Activated naive CD4-positive, alpha-beta T cell treated with anti-CD3 and anti-CD28 coated beads, Interleukin-2, amount 50 U/mL, for 24 hours (primary cell): ENCODE data around the gene JAKMIP1.

ENCODE experiments used
- H3K27ac Mint-ChIP-seq: one replicate; pipeline ENCODE4 v1.8.0; 2021; ENCODE audit warnings: mild to moderate bottlenecking, mixed read lengths
- H3K27me3 Mint-ChIP-seq: one replicate; pipeline ENCODE4 v1.8.0; 2021; ENCODE audit warnings: mixed read lengths
- H3K36me3 Mint-ChIP-seq: one replicate; pipeline ENCODE4 v1.8.0; 2021; ENCODE audit warnings: mixed read lengths
- H3K4me1 Mint-ChIP-seq: one replicate; pipeline ENCODE4 v1.8.0; 2021; ENCODE audit warnings: mixed read lengths
- H3K4me3 Mint-ChIP-seq: one replicate; pipeline ENCODE4 v1.8.0; 2021; ENCODE audit warnings: mild to moderate bottlenecking, mixed read lengths
- H3K9me3 Mint-ChIP-seq: one replicate; pipeline ENCODE4 v1.8.0; 2021; ENCODE audit warnings: mixed read lengths

JAKMIP1 gene

DNA sequence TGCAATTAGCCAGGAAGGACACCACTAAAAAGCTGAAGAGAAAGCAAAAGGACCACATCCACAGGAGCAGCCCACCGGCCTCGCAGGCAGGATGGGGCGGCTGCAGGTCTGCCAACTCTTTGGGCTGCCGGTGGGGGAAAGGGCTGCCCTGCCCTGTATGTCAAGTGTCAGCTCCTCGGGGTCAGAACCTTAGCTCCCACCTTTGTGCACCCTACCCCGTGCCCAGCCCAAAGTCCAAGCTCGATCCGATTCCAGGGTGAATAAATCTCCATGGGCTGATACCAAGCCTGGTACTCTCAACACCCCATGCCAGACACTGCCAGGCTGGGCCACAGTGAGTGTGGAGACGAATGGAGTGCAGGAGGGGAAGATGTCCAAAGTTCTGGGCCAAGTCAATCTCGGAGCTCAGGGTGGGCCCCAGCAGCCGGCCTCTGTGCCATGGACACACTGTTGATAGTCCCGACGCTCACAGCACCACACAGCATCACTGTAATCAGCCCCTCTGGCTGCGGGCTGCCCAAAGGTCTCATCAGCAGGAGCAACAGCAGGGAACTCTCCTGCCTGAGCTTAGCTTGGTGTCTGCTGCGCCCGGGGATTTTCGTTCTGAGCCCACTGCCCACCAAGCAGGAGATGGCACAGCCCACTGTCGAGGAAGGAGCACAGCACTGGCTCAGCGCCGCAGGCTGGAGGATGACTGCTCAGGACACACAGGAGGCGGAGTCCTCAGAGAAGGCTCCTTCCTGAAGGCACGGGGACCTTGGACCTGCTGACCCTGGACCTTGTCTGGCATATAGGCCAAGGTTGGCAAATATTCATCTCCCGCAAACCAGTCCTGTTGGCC, 84.4 kb downstream of the JAKMIP1 start:
- Mint-ChIP-seq H3K27me3 (peaks cover 4% of the 10 kb centered on the region), H3K9me3 (no peaks in the 10 kb centered on the region), H3K36me3 (no peaks in the 10 kb centered on the region), H3K4me3 (no peak overlapping the region), H3K4me1 (no peaks in the 10 kb centered on the region), H3K27ac (no peak overlapping the region)

DNA sequence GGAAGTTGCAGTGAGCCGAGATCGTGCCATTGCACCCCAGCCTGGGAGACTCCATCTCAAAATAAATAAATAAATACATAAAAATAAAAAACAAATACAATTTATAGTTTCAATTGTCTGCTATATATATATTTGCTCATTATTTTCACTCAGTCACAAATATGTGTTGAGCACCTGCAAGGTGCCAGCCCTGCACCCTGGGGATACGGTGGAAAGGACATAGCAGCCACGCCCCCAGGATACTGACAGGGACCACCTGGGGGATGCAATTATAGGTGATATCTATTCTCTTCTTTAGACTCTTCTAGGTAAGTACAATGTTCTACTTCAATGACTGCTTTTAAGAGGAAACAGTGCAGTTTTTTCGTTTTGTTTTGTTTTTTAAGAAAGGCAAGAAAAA, 85.0 kb downstream of the JAKMIP1 start:
- H3K27ac Mint-ChIP-seq, result no peak overlapping the region
- H3K4me1 Mint-ChIP-seq, result no peaks in the 10 kb centered on the region
- no peaks in the 10 kb centered on the region for H3K36me3 Mint-ChIP-seq
- no peak overlapping the region for H3K4me3 Mint-ChIP-seq
- H3K9me3 Mint-ChIP-seq, result no peaks in the 10 kb centered on the region
- H3K27me3 Mint-ChIP-seq, result peaks cover 4% of the 10 kb centered on the region

DNA sequence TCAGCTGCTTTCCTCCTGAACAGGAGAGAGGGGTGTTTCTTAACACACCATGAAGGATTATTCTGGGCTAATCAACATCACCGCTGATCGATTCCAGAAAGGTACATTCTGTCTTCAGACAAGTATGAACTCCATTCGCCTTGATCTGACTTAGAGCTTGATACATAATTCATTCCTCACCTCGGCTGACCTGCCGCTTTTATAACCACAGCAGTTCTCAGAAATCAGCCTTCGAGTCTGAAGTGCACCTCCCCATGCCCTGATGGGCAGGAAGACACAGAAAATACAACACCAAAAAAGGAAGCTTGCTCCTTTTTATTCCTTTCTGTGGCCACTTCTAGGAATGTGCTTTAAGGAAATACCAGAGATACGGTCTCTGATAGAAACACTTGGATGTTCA, 85.7 kb downstream of the JAKMIP1 start:
- no peaks in the 10 kb centered on the region for H3K36me3 Mint-ChIP-seq
- H3K4me3 Mint-ChIP-seq, result no peak overlapping the region

DNA sequence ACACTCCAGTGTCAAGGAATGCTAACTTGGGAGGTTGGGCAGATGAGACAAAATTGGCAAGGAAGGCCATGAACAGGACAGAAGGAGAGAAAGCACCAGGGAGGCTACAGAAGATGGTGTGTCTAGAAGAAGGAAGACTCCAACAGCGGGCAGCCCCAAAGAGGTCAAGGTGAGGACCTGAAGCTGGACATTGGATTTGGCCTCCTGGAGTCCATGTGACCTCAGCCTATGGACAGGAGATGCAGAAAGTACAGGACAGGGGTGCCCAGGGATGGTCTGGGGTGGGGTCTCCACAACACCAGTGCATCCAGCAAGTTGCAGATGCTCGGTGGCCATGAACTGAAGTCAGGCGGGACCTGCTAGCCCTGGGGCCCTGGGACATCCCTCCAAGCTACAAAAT, 86.2 kb downstream of the JAKMIP1 start:
- H3K4me3 Mint-ChIP-seq, result no peak overlapping the region
- H3K4me1 Mint-ChIP-seq, result no peaks in the 10 kb centered on the region
- no peaks in the 10 kb centered on the region for H3K9me3 Mint-ChIP-seq
- H3K36me3 Mint-ChIP-seq, result no peaks in the 10 kb centered on the region
- H3K27ac Mint-ChIP-seq, result no peak overlapping the region
- peaks cover 4% of the 10 kb centered on the region for H3K27me3 Mint-ChIP-seq

More for the DNA sequence above, 85.7 kb downstream of the JAKMIP1 start:
- no peak overlapping the region for H3K27ac Mint-ChIP-seq
- H3K9me3 Mint-ChIP-seq, result no peaks in the 10 kb centered on the region
- H3K27me3 Mint-ChIP-seq, result peaks cover 4% of the 10 kb centered on the region
- H3K4me1 Mint-ChIP-seq, result no peaks in the 10 kb centered on the region

DNA sequence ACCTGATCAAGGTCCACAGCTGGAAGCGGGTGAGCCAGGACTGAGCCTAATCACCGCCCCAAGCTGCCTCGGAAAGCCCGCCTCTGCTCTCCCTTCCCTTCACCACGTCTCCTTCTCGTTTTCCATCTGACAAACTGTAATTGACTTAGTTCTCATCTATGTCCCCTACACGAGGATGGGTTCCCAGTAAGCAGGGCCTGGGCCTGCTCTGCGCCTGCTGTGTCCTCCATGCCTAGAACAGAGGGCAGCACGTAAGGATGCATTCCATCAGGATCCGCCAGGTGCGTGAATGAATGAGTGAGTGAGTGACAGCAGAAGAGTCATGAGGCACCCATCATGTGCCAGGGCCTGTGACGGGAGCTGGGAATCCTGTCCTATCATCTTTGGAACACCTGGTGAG, 86.7 kb downstream of the JAKMIP1 start:
- Mint-ChIP-seq H3K27ac (no peak overlapping the region), H3K27me3 (peaks cover 6% of the 10 kb centered on the region), H3K9me3 (no peaks in the 10 kb centered on the region)

DNA sequence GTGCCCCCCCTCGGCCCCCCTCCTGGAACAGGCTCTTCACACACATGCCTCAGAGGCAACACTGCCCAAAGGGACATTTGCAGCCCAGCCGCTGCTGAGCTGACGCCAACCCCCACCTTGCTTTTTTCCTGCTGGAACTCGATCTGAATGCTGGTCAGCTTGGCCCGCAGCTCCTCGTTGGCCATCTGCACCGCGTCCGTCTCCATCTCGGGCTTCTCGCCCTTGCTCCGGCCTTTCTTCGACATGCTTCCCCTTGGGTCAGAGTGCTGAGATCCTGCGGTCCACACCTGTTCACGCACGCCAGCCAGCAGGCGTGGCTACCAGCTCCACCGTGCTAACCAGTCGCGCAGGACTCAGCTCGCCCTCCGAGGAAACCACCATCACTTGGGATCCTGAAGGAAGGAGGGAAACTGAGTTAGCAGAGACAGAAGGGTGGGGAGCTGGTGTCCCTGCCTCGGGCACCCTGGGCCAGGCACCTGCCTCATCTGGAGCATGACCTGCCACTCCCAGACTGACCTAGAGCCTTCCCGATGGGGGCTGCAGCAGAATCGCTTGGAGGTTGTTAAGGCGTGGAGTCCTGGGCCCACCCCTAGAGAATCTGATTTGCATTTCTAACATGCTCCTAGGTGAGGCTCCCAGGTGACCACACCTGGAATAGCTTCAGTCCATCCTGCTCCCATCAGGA, 87.6 kb downstream of the JAKMIP1 start:
- Mint-ChIP-seq H3K27me3 (peaks cover 6% of the 10 kb centered on the region), H3K4me1 (no peaks in the 10 kb centered on the region), H3K4me3 (no peak overlapping the region)

More for the DNA sequence above, 86.7 kb downstream of the JAKMIP1 start:
- no peak overlapping the region for H3K4me3 Mint-ChIP-seq
- no peaks in the 10 kb centered on the region for H3K36me3 Mint-ChIP-seq
- no peaks in the 10 kb centered on the region for H3K4me1 Mint-ChIP-seq

DNA sequence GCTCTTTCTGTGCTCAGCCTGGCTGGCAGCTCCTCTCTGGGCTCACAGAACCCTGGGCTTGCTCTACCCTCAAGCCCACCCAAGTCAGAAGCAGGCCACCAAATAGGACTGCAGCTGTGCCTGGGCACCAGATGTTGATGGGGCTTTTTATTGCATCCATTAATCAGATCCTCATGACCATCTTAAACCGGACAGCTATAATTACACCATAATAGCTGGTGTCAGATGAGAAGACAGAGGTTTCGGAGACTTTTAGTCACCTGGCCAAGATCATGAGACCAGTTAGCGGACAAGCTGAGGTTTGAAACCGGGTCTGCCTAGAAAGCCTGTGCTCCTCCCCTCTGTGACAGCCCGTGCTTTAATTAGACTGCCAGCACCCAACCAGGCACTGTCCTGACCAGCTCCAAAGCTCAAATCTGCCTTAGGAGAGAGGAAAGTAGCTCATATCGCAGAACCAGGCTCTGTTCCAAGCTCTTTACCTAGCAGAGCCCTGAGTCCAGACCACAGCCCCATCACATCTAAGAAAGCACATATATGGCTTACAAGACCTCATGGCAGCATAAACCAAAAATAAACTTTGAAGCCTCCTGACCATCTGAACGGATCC, 88.9 kb downstream of the JAKMIP1 start:
- Mint-ChIP-seq H3K4me1 (no peaks in the 10 kb centered on the region), H3K4me3 (no peak overlapping the region), H3K36me3 (no peaks in the 10 kb centered on the region), H3K27me3 (peaks cover 9% of the 10 kb centered on the region), H3K9me3 (no peaks in the 10 kb centered on the region), H3K27ac (no peak overlapping the region)

More for the DNA sequence above, 87.6 kb downstream of the JAKMIP1 start:
- H3K36me3 Mint-ChIP-seq, result no peaks in the 10 kb centered on the region
- H3K27ac Mint-ChIP-seq, result no peak overlapping the region
- no peaks in the 10 kb centered on the region for H3K9me3 Mint-ChIP-seq

DNA sequence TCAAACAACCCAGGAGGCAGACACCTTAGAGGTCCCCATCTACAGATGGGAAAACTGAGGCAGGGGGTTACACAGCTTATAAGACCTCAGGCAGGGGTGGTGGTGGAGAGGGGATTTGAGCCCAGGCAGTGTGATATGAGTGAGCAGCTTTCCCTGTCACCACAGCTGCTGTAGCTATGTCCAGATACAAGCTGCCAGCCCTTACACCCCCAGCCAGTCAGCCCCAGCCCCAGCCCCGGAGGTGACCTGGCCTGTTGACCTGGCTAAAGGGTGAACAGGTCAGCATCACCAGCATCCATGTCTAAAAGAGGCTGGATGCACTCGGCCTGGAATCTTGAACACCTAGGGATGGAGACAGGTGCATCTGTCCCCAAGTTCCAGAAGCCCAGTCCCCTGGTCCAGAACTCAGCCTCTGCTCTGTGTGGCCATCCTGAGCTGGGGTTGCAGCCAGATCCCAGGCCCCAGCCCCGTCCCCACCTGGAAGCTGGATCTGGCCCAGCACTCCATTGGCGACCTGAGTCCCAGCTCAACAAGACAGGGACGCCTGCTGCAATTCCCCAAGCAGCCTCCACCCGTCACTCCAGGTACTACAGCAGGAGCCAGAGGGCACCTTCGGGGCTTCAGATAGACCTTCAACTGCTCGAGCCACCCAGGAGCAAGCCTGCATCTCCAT, 89.5 kb downstream of the JAKMIP1 start:
- Mint-ChIP-seq H3K4me3 (no peak overlapping the region), H3K9me3 (no peaks in the 10 kb centered on the region), H3K36me3 (no peaks in the 10 kb centered on the region), H3K27me3 (peaks cover 11% of the 10 kb centered on the region), H3K4me1 (no peaks in the 10 kb centered on the region), H3K27ac (no peak overlapping the region)

DNA sequence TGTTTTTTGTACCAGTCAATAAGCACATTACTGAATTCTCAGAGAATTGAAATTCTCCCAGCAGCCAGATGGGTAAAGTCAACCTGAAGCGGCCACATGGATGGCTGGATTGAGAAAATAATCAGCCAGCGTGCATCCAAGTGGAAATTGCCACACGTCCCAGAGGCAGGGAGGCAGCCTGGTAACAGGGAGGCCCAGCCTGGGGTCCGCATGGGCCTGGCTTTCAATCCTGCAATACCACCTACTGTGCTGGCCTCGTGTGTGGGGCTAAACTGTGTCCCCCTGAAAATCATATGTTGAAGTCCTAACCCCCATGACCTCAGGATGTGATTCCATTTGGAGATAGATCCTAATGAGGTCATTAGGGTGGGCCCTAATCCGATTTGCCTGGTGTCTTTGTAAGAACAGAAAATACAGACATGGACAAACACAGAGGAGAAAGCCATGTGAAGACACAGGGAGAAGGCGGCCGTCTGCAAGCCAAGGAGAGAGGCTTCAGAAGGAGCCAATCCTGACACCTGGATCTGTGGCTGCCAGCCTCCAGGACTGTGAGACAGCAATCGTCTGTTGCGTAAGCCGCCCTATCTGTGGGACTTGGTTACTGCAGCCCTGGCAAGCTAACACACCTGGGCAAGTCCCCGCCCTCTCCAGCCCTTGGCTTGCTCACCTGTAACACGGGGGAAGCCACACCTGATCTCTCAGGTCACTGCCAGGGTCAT, 90.3 kb downstream of the JAKMIP1 start:
- Mint-ChIP-seq H3K4me1 (no peaks in the 10 kb centered on the region), H3K27me3 (peaks cover 9% of the 10 kb centered on the region), H3K9me3 (no peaks in the 10 kb centered on the region), H3K27ac (no peak overlapping the region), H3K4me3 (no peak overlapping the region), H3K36me3 (no peaks in the 10 kb centered on the region)

DNA sequence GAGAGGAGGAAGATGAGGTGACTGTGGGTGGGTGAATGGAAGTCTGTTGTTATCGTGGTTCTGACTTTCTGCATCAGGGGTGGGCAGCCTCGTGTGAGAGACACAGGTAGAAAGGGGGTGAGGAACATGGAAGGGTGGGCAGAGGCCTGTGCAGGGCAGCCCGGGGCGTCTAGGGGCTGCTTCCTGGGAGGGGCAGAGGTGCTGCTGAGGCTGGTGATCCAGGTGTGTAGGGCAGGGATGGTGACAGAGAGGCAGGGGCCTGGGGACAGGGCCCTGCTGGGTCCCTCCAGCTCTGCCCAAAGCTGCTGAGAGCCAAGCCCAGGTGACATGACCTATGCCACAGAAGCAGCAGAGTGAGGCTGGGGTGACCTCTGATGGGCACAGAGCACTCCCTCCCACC, 92.5 kb downstream of the JAKMIP1 start:
- no peak overlapping the region for H3K4me3 Mint-ChIP-seq
- no peak overlapping the region for H3K27ac Mint-ChIP-seq
- H3K27me3 Mint-ChIP-seq, result peaks cover 9% of the 10 kb centered on the region
- H3K4me1 Mint-ChIP-seq, result no peaks in the 10 kb centered on the region
- peaks cover 5% of the 10 kb centered on the region for H3K9me3 Mint-ChIP-seq
- H3K36me3 Mint-ChIP-seq, result no peaks in the 10 kb centered on the region

DNA sequence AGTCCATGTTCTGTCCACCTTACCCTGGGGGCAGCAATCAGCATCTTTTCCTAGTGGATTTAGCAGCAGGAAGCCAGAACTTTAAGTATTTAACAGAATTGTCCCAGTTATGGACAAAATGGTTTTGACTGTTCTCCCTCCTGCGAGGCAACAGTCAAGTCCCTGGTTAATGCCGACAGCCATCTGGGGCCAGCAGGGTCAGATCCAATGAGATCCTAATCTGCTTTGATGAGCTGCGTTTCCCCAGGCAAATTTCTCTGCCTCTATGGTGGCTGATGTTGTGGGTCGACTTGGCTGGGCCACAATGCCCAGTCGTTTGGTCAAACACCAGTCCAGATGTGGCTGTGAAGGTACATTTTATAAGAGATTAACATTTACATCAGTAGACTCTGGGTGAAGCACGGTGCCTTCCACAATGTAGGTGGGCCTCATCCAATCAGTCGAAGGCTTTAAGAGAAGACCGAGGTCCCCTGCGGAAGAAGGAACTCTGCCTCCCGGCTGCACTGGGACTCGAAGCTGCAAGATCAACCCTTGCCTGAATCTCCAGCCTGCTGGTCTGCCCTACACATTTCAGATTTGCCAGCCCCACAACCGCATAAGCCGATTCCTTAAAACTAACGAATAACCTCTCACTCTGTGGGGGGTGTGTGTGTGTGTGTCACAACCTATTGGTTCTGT, 93.1 kb downstream of the JAKMIP1 start:
- H3K4me3 Mint-ChIP-seq, result no peak overlapping the region
- H3K36me3 Mint-ChIP-seq, result no peaks in the 10 kb centered on the region
- H3K27ac Mint-ChIP-seq, result no peak overlapping the region
- H3K4me1 Mint-ChIP-seq, result no peaks in the 10 kb centered on the region
- H3K27me3 Mint-ChIP-seq, result peaks cover 8% of the 10 kb centered on the region
- peaks cover 5% of the 10 kb centered on the region for H3K9me3 Mint-ChIP-seq

DNA sequence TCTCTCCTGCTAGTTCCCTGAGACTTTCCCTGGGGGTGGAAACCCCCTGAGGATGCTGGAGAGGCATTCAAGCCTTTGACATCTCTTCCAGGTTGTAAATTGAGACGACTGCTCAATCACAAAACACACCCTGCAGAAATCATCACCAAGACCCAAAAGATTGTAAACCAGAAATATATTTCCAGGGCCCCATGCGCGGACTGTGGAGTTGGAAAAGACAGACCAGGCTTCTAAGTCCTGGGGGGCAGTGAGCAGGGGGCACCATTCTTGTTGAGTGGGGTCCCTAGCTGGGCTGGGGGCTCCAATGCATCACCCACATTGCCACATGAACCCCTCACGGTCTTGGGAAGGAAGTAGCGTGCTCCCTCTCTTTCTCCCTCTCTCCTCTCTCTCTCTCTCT, 94.2 kb downstream of the JAKMIP1 start:
- no peak overlapping the region for H3K27ac Mint-ChIP-seq
- H3K36me3 Mint-ChIP-seq, result no peaks in the 10 kb centered on the region

DNA sequence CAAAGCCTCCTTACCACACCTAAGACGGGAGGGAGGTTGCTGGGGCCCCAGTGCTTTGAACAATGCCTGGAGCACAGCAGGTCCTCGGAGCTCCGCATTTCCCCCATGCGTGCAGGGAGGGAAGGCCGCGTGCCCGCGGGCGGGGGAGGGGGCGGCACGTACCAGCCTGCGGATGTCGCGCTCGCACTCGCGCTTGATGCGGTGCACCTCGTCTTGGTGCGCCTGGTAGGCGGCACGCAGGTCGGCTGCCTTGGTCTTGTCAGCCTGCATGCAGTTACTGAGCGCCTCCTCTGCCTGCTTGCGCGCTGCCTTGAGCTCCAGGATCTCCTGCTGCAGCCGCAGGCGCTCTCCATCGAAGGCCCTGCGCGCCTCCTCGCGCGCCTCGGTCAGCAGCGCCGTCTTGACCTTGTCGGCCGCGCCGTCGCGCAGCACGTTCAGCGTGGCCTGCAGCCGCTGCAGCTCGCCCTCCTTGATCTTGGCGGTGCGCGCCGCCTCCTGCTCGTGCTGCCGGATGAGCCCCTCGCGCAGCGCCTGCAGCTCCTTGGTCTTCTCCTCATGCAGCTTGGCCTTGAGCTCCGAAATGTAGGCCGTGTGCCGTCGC, 94.9 kb downstream of the JAKMIP1 start:
- H3K9me3 Mint-ChIP-seq, result peaks cover 5% of the 10 kb centered on the region
- no peaks in the 10 kb centered on the region for H3K36me3 Mint-ChIP-seq
- H3K4me3 Mint-ChIP-seq, result no peak overlapping the region
- peaks cover 7% of the 10 kb centered on the region for H3K27me3 Mint-ChIP-seq
- peak overlapping the region; percentile 51 for H3K27ac Mint-ChIP-seq
- no peaks in the 10 kb centered on the region for H3K4me1 Mint-ChIP-seq

More for the DNA sequence above, 94.2 kb downstream of the JAKMIP1 start:
- Mint-ChIP-seq H3K4me1 (no peaks in the 10 kb centered on the region), H3K4me3 (no peak overlapping the region), H3K9me3 (peaks cover 5% of the 10 kb centered on the region), H3K27me3 (peaks cover 7% of the 10 kb centered on the region)

DNA sequence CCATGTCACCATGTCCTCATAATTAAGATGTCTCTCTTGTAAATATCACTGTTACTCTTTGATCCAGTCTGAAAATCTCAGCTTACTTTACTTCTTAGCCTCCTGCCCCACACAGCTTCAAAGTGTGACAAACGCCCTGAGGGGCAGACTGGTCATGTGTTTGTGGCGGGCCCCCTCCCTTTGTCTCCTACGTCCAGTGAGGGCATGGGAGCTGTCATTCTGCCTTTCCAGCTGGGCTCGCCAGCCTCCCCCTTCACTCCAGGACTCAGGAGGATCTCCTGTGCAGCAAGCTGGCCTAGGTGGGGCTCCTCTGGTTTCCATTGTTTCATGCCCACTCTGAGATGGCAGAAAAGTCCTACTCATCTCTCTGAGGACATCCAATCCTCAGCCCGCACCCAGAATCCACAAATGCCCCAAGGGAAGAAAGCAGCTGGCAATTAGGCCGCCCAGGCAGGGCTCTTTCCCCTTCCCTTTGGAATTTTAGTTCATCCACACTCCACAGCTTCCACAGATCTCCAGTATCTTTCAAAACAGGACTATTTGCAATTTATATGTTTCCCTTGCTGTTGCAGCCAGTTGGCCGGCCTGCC, 95.7 kb downstream of the JAKMIP1 start:
- no peak overlapping the region for H3K4me3 Mint-ChIP-seq

More for the DNA sequence above, 95.7 kb downstream of the JAKMIP1 start:
- no peaks in the 10 kb centered on the region for H3K36me3 Mint-ChIP-seq
- no peak overlapping the region for H3K27ac Mint-ChIP-seq
- H3K4me1 Mint-ChIP-seq, result no peaks in the 10 kb centered on the region
- peaks cover 7% of the 10 kb centered on the region for H3K27me3 Mint-ChIP-seq
- peaks cover 5% of the 10 kb centered on the region for H3K9me3 Mint-ChIP-seq
